ENCODE measurements around the gene TBL1XR1. TPM values are rescaled to one million over a fixed set of nuclear protein-coding genes. Genes with fewer than 3 reads are reported as not detected.

TBL1XR1 gene
- polyA plus RNA-seq (2013, experiment 1 of 2), result 26.7 TPM
- polyA plus RNA-seq (2013, experiment 2 of 2), result 27.8 TPM

- WGBS, result under 1% methylated on average over 19 of the region's 93 CpGs
- no peaks in the 10 kb centered on the region for H3K79me1 ChIP-seq (replicated peaks; ENCODE audit: low read length, poor library complexity, severe bottlenecking)
- peak within 1 kb of the TSS; percentile 79 to 99 for H3K4ac ChIP-seq (ENCODE audit: low read depth in 1 of 2, low read length in 2 of 2)
Measured at GRCh38 chr3:177197041-177197726, at the start of gene TBL1XR1. Gene TBL1XR1 (minus strand): TSS chr3:177197482. CDS start chr3:177064977, 132,505 bp downstream.

GRCh38 chr3:177245250-177245649, 48.0 kb upstream of the TBL1XR1 start:
- no peak overlapping the region for H3K4ac ChIP-seq (ENCODE audit: low read depth in 1 of 2, low read length in 2 of 2)
- H3K14ac ChIP-seq (ENCODE audit: low read length in 2 of 2), result no peak overlapping the region
- H3K27me3 ChIP-seq (ENCODE audit: control insufficient read depth in 1 of 2, insufficient read depth in 1 of 2, low read length in 2 of 2), result no peaks in the 10 kb centered on the region
- H3K9ac ChIP-seq (ENCODE audit: low read length), result no peak overlapping the region
- H2AFZ ChIP-seq (ENCODE audit: low read depth, low read length), result no peak overlapping the region
- H3K36me3 ChIP-seq (ENCODE audit: control insufficient read depth in 1 of 2, insufficient read depth in 2 of 2, low read depth in 1 of 2, low read length in 2 of 2), result no peaks in the 10 kb centered on the region
- no peak overlapping the region for H2BK15ac ChIP-seq (ENCODE audit: low read depth, poor library complexity, severe bottlenecking)
- no peak overlapping the region for H4K91ac ChIP-seq (ENCODE audit: low read length)
- no peak overlapping the region for H3K4me2 ChIP-seq (ENCODE audit: low read length, poor library complexity, severe bottlenecking)
- no peaks in the 10 kb centered on the region for H3K4me1 ChIP-seq (ENCODE audit: control insufficient read depth, insufficient read depth, low read depth, low read length)
- 93% methylated on average over 4 of the region's 6 CpGs for WGBS
- no peak overlapping the region for H3K4me3 ChIP-seq (ENCODE audit: insufficient read depth in 1 of 2, low read depth in 1 of 2, low read length in 2 of 2)
- no peak for DNase-seq
- H2BK12ac ChIP-seq (ENCODE audit: low read length in 2 of 2), result no peak overlapping the region
- no peak overlapping the region for H3K18ac ChIP-seq (ENCODE audit: low read depth in 1 of 2, low read length in 2 of 2)
- H2AK5ac ChIP-seq (ENCODE audit: low read length, severe bottlenecking), result no peak overlapping the region
- H3K27ac ChIP-seq (ENCODE audit: low read length, poor library complexity, severe bottlenecking), result no peak overlapping the region
- no peaks in the 10 kb centered on the region for H3K79me1 ChIP-seq (replicated peaks; ENCODE audit: low read length, poor library complexity, severe bottlenecking)
- no peaks in the 10 kb centered on the region for H3K9me3 ChIP-seq (ENCODE audit: control insufficient read depth, low read length)
- no peak overlapping the region for H3K23ac ChIP-seq (ENCODE audit: low read length in 2 of 2)
- no peak overlapping the region for H2BK120ac ChIP-seq (ENCODE audit: low read depth, low read length)
- no peak overlapping the region for H4K8ac ChIP-seq (ENCODE audit: low read length)
- H2BK5ac ChIP-seq (ENCODE audit: low read depth, low read length, poor library complexity, severe bottlenecking), result no peak overlapping the region

More at GRCh38 chr3:177197041-177197726, at the start of gene TBL1XR1:
- Histone ChIP-seq H3K27me3 (ENCODE audit: control insufficient read depth in 1 of 2, insufficient read depth in 1 of 2, low read length in 2 of 2) (no peaks in the 10 kb centered on the region), H3K9me3 (ENCODE audit: control insufficient read depth, low read length) (no peaks in the 10 kb centered on the region), H2BK5ac (ENCODE audit: low read depth, low read length, poor library complexity, severe bottlenecking) (peak within 1 kb of the TSS; percentile 98), H3K27ac (ENCODE audit: low read length, poor library complexity, severe bottlenecking) (peak within 1 kb of the TSS; percentile 91), H3K4me2 (ENCODE audit: low read length, poor library complexity, severe bottlenecking) (peak within 1 kb of the TSS; percentile 90), H3K23ac (ENCODE audit: low read length in 2 of 2) (peak within 1 kb of the TSS; percentile 14 to 96), H3K4me1 (ENCODE audit: control insufficient read depth, insufficient read depth, low read depth, low read length) (peaks cover 4% of the 10 kb centered on the region), H3K9ac (ENCODE audit: low read length) (peak within 1 kb of the TSS; percentile 93), H3K14ac (ENCODE audit: low read length in 2 of 2) (peak within 1 kb of the TSS; percentile 86 to 97), H3K18ac (ENCODE audit: low read depth in 1 of 2, low read length in 2 of 2) (peak within 1 kb of the TSS; percentile 87 to 96), H2AK5ac (ENCODE audit: low read length, severe bottlenecking) (peak within 1 kb of the TSS; percentile 54), H4K91ac (ENCODE audit: low read length) (peak within 1 kb of the TSS; percentile 80), H2BK15ac (ENCODE audit: low read depth, poor library complexity, severe bottlenecking) (peak within 1 kb of the TSS; percentile 83), H3K4me3 (ENCODE audit: insufficient read depth in 1 of 2, low read depth in 1 of 2, low read length in 2 of 2) (peak within 1 kb of the TSS; percentile 76 to 82), H3K36me3 (ENCODE audit: control insufficient read depth in 1 of 2, insufficient read depth in 2 of 2, low read depth in 1 of 2, low read length in 2 of 2) (no peaks in the 10 kb centered on the region), H2BK120ac (ENCODE audit: low read depth, low read length) (peak within 1 kb of the TSS; percentile 100), H2BK12ac (ENCODE audit: low read length in 2 of 2) (peak within 1 kb of the TSS; percentile 66 to 71), H2AFZ (ENCODE audit: low read depth, low read length) (peak within 1 kb of the TSS; percentile 63), H4K8ac (ENCODE audit: low read length) (peak within 1 kb of the TSS; percentile 93)
- DNase-seq, result peak; percentile 93

- no peak overlapping the region for H3K18ac ChIP-seq (ENCODE audit: low read depth in 1 of 2, low read length in 2 of 2)
- no peak overlapping the region for H3K4me2 ChIP-seq (ENCODE audit: low read length, poor library complexity, severe bottlenecking)
- DNase-seq, result no peak
- no peak overlapping the region for H2AK5ac ChIP-seq (ENCODE audit: low read length, severe bottlenecking)
- H3K27ac ChIP-seq (ENCODE audit: low read length, poor library complexity, severe bottlenecking), result no peak overlapping the region
- H2BK120ac ChIP-seq (ENCODE audit: low read depth, low read length), result no peak overlapping the region
- H3K4me1 ChIP-seq (ENCODE audit: control insufficient read depth, insufficient read depth, low read depth, low read length), result no peaks in the 10 kb centered on the region
- 94% methylated on average over 3 of the region's 3 CpGs for WGBS
- no peak overlapping the region for H2BK15ac ChIP-seq (ENCODE audit: low read depth, poor library complexity, severe bottlenecking)
- no peak overlapping the region for H2AFZ ChIP-seq (ENCODE audit: low read depth, low read length)
- H3K27me3 ChIP-seq (ENCODE audit: control insufficient read depth in 1 of 2, insufficient read depth in 1 of 2, low read length in 2 of 2), result no peaks in the 10 kb centered on the region
- H4K91ac ChIP-seq (ENCODE audit: low read length), result no peak overlapping the region
- no peak overlapping the region for H4K8ac ChIP-seq (ENCODE audit: low read length)
- H3K9me3 ChIP-seq (ENCODE audit: control insufficient read depth, low read length), result no peaks in the 10 kb centered on the region
- no peak overlapping the region for H2BK12ac ChIP-seq (ENCODE audit: low read length in 2 of 2)
- no peak overlapping the region for H3K4me3 ChIP-seq (ENCODE audit: insufficient read depth in 1 of 2, low read depth in 1 of 2, low read length in 2 of 2)
- peak overlapping the region in 1 of 2 experiments; percentile 23 for H3K23ac ChIP-seq (ENCODE audit: low read length in 2 of 2)
- H3K79me1 ChIP-seq (replicated peaks; ENCODE audit: low read length, poor library complexity, severe bottlenecking), result no peaks in the 10 kb centered on the region
- H3K36me3 ChIP-seq (ENCODE audit: control insufficient read depth in 1 of 2, insufficient read depth in 2 of 2, low read depth in 1 of 2, low read length in 2 of 2), result no peaks in the 10 kb centered on the region
- no peak overlapping the region for H2BK5ac ChIP-seq (ENCODE audit: low read depth, low read length, poor library complexity, severe bottlenecking)
- no peak overlapping the region for H3K14ac ChIP-seq (ENCODE audit: low read length in 2 of 2)
- no peak overlapping the region for H3K9ac ChIP-seq (ENCODE audit: low read length)
- H3K4ac ChIP-seq (ENCODE audit: low read depth in 1 of 2, low read length in 2 of 2), result no peak overlapping the region
Measured at GRCh38 chr3:177244606-177245005, 47.3 kb upstream of the TBL1XR1 start.

GRCh38 chr3:177238686-177239216, 41.5 kb upstream of the TBL1XR1 start:
- no peaks in the 10 kb centered on the region for H3K79me1 ChIP-seq (replicated peaks; ENCODE audit: low read length, poor library complexity, severe bottlenecking)
- H2BK12ac ChIP-seq (ENCODE audit: low read length in 2 of 2), result no peak overlapping the region
- H3K4me1 ChIP-seq (ENCODE audit: control insufficient read depth, insufficient read depth, low read depth, low read length), result no peaks in the 10 kb centered on the region
- no peak overlapping the region for H3K4me2 ChIP-seq (ENCODE audit: low read length, poor library complexity, severe bottlenecking)
- H3K27me3 ChIP-seq (ENCODE audit: control insufficient read depth in 1 of 2, insufficient read depth in 1 of 2, low read length in 2 of 2), result no peaks in the 10 kb centered on the region
- H3K9ac ChIP-seq (ENCODE audit: low read length), result no peak overlapping the region
- H4K8ac ChIP-seq (ENCODE audit: low read length), result no peak overlapping the region
- no peak overlapping the region for H3K4ac ChIP-seq (ENCODE audit: low read depth in 1 of 2, low read length in 2 of 2)
- H3K18ac ChIP-seq (ENCODE audit: low read depth in 1 of 2, low read length in 2 of 2), result no peak overlapping the region
- no peak overlapping the region for H2AFZ ChIP-seq (ENCODE audit: low read depth, low read length)
- H3K27ac ChIP-seq (ENCODE audit: low read length, poor library complexity, severe bottlenecking), result no peak overlapping the region
- H3K23ac ChIP-seq (ENCODE audit: low read length in 2 of 2), result no peak overlapping the region
- no peak overlapping the region for H3K4me3 ChIP-seq (ENCODE audit: insufficient read depth in 1 of 2, low read depth in 1 of 2, low read length in 2 of 2)
- no peaks in the 10 kb centered on the region for H3K36me3 ChIP-seq (ENCODE audit: control insufficient read depth in 1 of 2, insufficient read depth in 2 of 2, low read depth in 1 of 2, low read length in 2 of 2)
- no peak overlapping the region for H2BK5ac ChIP-seq (ENCODE audit: low read depth, low read length, poor library complexity, severe bottlenecking)
- WGBS, result 100% methylated on average over 1 of the region's 2 CpGs
- no peak overlapping the region for H4K91ac ChIP-seq (ENCODE audit: low read length)
- no peaks in the 10 kb centered on the region for H3K9me3 ChIP-seq (ENCODE audit: control insufficient read depth, low read length)
- no peak overlapping the region for H2BK15ac ChIP-seq (ENCODE audit: low read depth, poor library complexity, severe bottlenecking)
- no peak overlapping the region for H2BK120ac ChIP-seq (ENCODE audit: low read depth, low read length)
- H2AK5ac ChIP-seq (ENCODE audit: low read length, severe bottlenecking), result no peak overlapping the region
- no peak overlapping the region for H3K14ac ChIP-seq (ENCODE audit: low read length in 2 of 2)
- DNase-seq, result no peak
